Gastrocnemius medialis (tissue), 4 donors: ENCODE results near the gene KRTAP10-2.

ENCODE experiments used
- POLR2A ChIP-seq, 2 donors: fragments of 450-650 bp; IDR thresholded peaks; one replicate each; pipeline ENCODE4 v1.6.1; 2017; ENCODE audit warnings: antibody characterized with exemption in 2 of 2, mild to moderate bottlenecking in 2 of 2, moderate library complexity in 2 of 2
- TF ChIP-seq, protein P1 (sequence below), 5 experiments: fragments of 450-650 bp in 3 of 5; fragments of 200-600 bp in 2 of 5; sonication (generic) in 2 of 5; IDR thresholded peaks in 4 of 5; conservative IDR thresholded peaks in 1 of 5; 1 replicate in 4 of 5; 2 replicates in 1 of 5; pipeline ENCODE4 v1.5.1; 2016 to 2019; ENCODE audit warnings: antibody characterized with exemption in 5 of 5, mild to moderate bottlenecking in 3 of 5, moderate library complexity in 3 of 5

DNA sequence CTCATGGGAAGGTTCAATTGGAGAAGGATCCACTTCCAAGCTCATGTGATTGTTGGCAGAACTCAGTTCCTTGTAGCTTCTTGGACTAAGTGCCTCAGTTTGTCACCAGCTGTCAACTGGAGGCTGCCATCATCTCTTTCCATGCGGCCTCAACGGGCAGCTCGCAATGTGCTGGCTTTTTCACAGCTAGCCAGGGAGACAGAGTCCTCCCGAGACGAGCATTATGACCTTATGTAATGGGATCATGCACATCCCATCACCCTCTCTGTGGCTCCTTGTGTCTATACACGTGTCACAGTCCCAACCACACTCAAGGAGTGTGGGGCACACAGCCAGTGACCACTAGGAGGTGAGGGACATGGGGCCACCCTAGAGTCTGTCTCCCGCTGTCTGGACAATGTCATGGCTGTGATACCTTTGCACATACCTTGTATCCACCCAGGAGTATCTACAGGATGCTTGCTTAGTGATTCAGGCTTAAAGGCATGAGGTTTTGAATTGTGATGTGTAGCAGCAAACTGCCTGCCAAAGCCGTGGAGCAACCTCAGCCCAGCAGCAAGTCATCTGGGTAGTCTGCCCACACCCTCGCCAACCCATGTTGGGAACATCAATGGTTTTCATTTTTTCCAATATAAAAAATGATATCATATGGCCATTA, 44.9 kb upstream of the KRTAP10-2 start:
- TF ChIP-seq, protein P1, sequence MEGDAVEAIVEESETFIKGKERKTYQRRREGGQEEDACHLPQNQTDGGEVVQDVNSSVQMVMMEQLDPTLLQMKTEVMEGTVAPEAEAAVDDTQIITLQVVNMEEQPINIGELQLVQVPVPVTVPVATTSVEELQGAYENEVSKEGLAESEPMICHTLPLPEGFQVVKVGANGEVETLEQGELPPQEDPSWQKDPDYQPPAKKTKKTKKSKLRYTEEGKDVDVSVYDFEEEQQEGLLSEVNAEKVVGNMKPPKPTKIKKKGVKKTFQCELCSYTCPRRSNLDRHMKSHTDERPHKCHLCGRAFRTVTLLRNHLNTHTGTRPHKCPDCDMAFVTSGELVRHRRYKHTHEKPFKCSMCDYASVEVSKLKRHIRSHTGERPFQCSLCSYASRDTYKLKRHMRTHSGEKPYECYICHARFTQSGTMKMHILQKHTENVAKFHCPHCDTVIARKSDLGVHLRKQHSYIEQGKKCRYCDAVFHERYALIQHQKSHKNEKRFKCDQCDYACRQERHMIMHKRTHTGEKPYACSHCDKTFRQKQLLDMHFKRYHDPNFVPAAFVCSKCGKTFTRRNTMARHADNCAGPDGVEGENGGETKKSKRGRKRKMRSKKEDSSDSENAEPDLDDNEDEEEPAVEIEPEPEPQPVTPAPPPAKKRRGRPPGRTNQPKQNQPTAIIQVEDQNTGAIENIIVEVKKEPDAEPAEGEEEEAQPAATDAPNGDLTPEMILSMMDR (IDR thresholded peaks at IDR 0.05 in 4 of 5, conservative IDR thresholded peaks at IDR 0.05 in 1 of 5): no peak
- no peak for TF ChIP-seq POLR2A (IDR thresholded peaks at IDR 0.05)
